ENCODE results near the gene CASZ1.

GRCh38 chr1:10841118-10841517 is 44.7 kb upstream of the CASZ1 start:
- TF ChIP-seq POLR2A (IDR thresholded peaks at IDR 0.05) (no peak), CTCF (IDR thresholded peaks at IDR 0.05) (no peak)

Measured in thyroid gland (tissue), 4 donors.